H9 (cell line): ENCODE measurements around the gene NRP1. TPM values are rescaled to one million over a fixed set of nuclear protein-coding genes. Genes with fewer than 3 reads are reported as not detected.

Experiments
- DNase-seq: peaks from one replicate; pipeline ENCODE4 v3.0.0-alpha.2; 2017
- H2AFZ ChIP-seq: one replicate; pipeline ENCODE4 v1.6.1; 2013; ENCODE audit warnings: mild to moderate bottlenecking, low read length, control low read depth, moderate library complexity
- H2AK5ac ChIP-seq: 2 replicates; pipeline ENCODE4 v1.6.1; 2013; ENCODE audit warnings: low read length, control low read depth, mixed read lengths; ENCODE audit not compliant: insufficient read length
- H2BK120ac ChIP-seq: one replicate; pipeline ENCODE4 v1.6.1; 2013; ENCODE audit warnings: low read depth, mild to moderate bottlenecking, low read length, control low read depth, inconsistent platforms; ENCODE audit not compliant: poor library complexity, severe bottlenecking
- H2BK12ac ChIP-seq: 2 replicates; pipeline ENCODE4 v1.6.1; 2013; ENCODE audit warnings: low read length, control low read depth, mixed read lengths, low read depth; ENCODE audit not compliant: insufficient read length
- H2BK15ac ChIP-seq: 2 replicates; pipeline ENCODE4 v1.6.1; 2013; ENCODE audit warnings: low read depth, low read length, control low read depth
- H2BK20ac ChIP-seq: one replicate; pipeline ENCODE4 v1.6.1; 2013; ENCODE audit warnings: low read depth, mild to moderate bottlenecking, low read length, control low read depth, inconsistent platforms; ENCODE audit not compliant: poor library complexity, severe bottlenecking
- H2BK5ac ChIP-seq: 2 replicates; pipeline ENCODE4 v1.6.1; 2013; ENCODE audit warnings: low read length, control low read depth, mixed read lengths; ENCODE audit not compliant: insufficient read length
- H3K14ac ChIP-seq: 2 replicates; pipeline ENCODE4 v1.6.1; 2013; ENCODE audit warnings: low read length, control low read depth; ENCODE audit not compliant: insufficient read depth
- H3K18ac ChIP-seq: 2 replicates; pipeline ENCODE4 v1.6.1; 2013; ENCODE audit warnings: low read depth, mild to moderate bottlenecking, mixed read lengths, low read length, control low read depth; ENCODE audit not compliant: insufficient read length
- H3K23ac ChIP-seq: 2 replicates; pipeline ENCODE4 v1.6.1; 2013; ENCODE audit warnings: low read length, control low read depth, mixed read lengths, low read depth; ENCODE audit not compliant: insufficient read length
- H3K23me2 ChIP-seq: 2 replicates; pipeline ENCODE4 v1.6.1; 2013; ENCODE audit warnings: low read depth, mild to moderate bottlenecking, mixed read lengths, low read length, control low read depth; ENCODE audit not compliant: insufficient read length, poor library complexity, severe bottlenecking
- H3K27ac ChIP-seq: 2 replicates; pipeline ENCODE4 v1.5.1; 2013; ENCODE audit warnings: low read length, control low read depth, mixed read lengths, low read depth; ENCODE audit not compliant: insufficient read length
- H3K27me3 ChIP-seq: 2 replicates; pipeline ENCODE4 v1.6.1; 2013; ENCODE audit warnings: low read length, control low read depth, inconsistent platforms; ENCODE audit not compliant: insufficient read depth
- H3K4ac ChIP-seq: 2 replicates; pipeline ENCODE4 v1.6.1; 2013; ENCODE audit warnings: low read depth, mild to moderate bottlenecking, control low read depth, inconsistent platforms, low read length, moderate library complexity
- H3K4me1 ChIP-seq: 2 replicates; pipeline ENCODE4 v1.6.1; 2013; ENCODE audit warnings: low read length, control low read depth, inconsistent platforms; ENCODE audit not compliant: insufficient read depth
- H3K4me2 ChIP-seq: 2 replicates; pipeline ENCODE4 v1.6.1; 2013; ENCODE audit warnings: low read length, control low read depth, mixed read lengths; ENCODE audit not compliant: insufficient read length, insufficient read depth
- H3K56ac ChIP-seq: 2 replicates; pipeline ENCODE4 v1.6.1; 2013; ENCODE audit warnings: low read depth, mild to moderate bottlenecking, mixed read lengths, low read length, control low read depth; ENCODE audit not compliant: insufficient read length
- H3K79me1 ChIP-seq: 2 replicates; pipeline ENCODE4 v1.6.1; 2013; ENCODE audit warnings: low read depth, mild to moderate bottlenecking, moderate library complexity, low read length, control low read depth, inconsistent platforms; ENCODE audit not compliant: insufficient read depth, poor library complexity, severe bottlenecking
- H3K79me2 ChIP-seq: 2 replicates; pipeline ENCODE4 v1.6.1; 2013; ENCODE audit warnings: low read length, control low read depth, inconsistent platforms; ENCODE audit not compliant: insufficient read depth
- H3K9ac ChIP-seq: 2 replicates; pipeline ENCODE4 v1.6.1; 2013; ENCODE audit warnings: low read length, control low read depth, mixed read lengths; ENCODE audit not compliant: insufficient read length; ENCODE audit errors: extremely low read depth
- H3K9me3 ChIP-seq: one replicate; pipeline ENCODE4 v1.6.1; 2013; ENCODE audit warnings: low read depth, low read length, inconsistent platforms; ENCODE audit not compliant: control insufficient read depth
- H3T11ph ChIP-seq: one replicate; pipeline ENCODE4 v1.6.1; 2013; ENCODE audit warnings: mild to moderate bottlenecking, low read length, control low read depth, inconsistent platforms
- H4K20me1 ChIP-seq: one replicate; pipeline ENCODE4 v1.6.1; 2013; ENCODE audit not compliant: control insufficient read depth, insufficient read length, insufficient read depth
- H4K5ac ChIP-seq: 2 replicates; pipeline ENCODE4 v1.6.1; 2013; ENCODE audit warnings: low read depth, mild to moderate bottlenecking, mixed read lengths, low read length, control low read depth; ENCODE audit not compliant: insufficient read length
- H4K8ac ChIP-seq: replicated peaks from 2 replicates; pipeline ENCODE4 v1.6.1; 2013; ENCODE audit warnings: low read length, control low read depth, mixed read lengths, low read depth; ENCODE audit not compliant: insufficient read length
- H4K91ac ChIP-seq: 2 replicates; pipeline ENCODE4 v1.6.1; 2013; ENCODE audit warnings: low read depth, mild to moderate bottlenecking, moderate library complexity, mixed read lengths, low read length, control low read depth; ENCODE audit not compliant: insufficient read length
- H3K27ac Mint-ChIP-seq, 3 experiments: 2 replicates in 2 of 3; 3 replicates in 1 of 3; pipeline ENCODE4 v1.8.0; 2020 to 2021; ENCODE audit warnings: mixed read lengths in 3 of 3, mild to moderate bottlenecking in 1 of 3, moderate library complexity in 1 of 3
- H3K27me3 Mint-ChIP-seq: 2 replicates; pipeline ENCODE4 v1.8.0; 2021; ENCODE audit warnings: low read depth, mild to moderate bottlenecking, moderate library complexity, mixed read lengths
- H3K36me3 Mint-ChIP-seq, 3 experiments: 2 replicates in 2 of 3; 3 replicates in 1 of 3; pipeline ENCODE4 v1.8.0; 2020 to 2021; ENCODE audit warnings: low read depth in 3 of 3, mixed read lengths in 3 of 3; ENCODE audit not compliant: insufficient read depth in 1 of 3
- H3K4me1 Mint-ChIP-seq, 2 experiments: 2 replicates each; pipeline ENCODE4 v1.8.0; 2020; ENCODE audit warnings: mixed read lengths in 2 of 2
- H3K4me3 Mint-ChIP-seq, 2 experiments: 2 replicates in 1 of 2; 3 replicates in 1 of 2; pipeline ENCODE4 v1.8.0; 2020 to 2021; ENCODE audit warnings: mild to moderate bottlenecking in 2 of 2, mixed read lengths in 2 of 2, moderate library complexity in 1 of 2
- H3K9me3 Mint-ChIP-seq, 2 experiments: 2 replicates in 1 of 2; 3 replicates in 1 of 2; pipeline ENCODE4 v1.8.0; 2020; ENCODE audit warnings: mild to moderate bottlenecking in 2 of 2, mixed read lengths in 2 of 2, moderate library complexity in 1 of 2
- CTCF ChIP-seq: fragments of 200-600 bp; sonication (generic); conservative IDR thresholded peaks from 3 replicates; pipeline ENCODE4 v1.8.0; 2021; ENCODE audit warnings: antibody characterized with exemption, mild to moderate bottlenecking
- WGBS: extraction: QIAGEN DNeasy Blood & Tissue Kit; methylation state at CpG from one replicate; pipeline ENCODE4 v1.1.7; 2013; ENCODE audit warnings: missing lambda C conversion rate, low lambda C conversion rate, mixed read lengths; ENCODE audit not compliant: insufficient read length; ENCODE audit errors: extremely low coverage; 5-methylcytosine and 5-hydroxymethylcytosine counted together
- total RNA-seq: library from RNA; stranded (reverse); gene quantifications from 2 replicates; pipeline ENCODE4 v1.2.1, GENCODE V29; 2021

The NRP1 gene
- total RNA-seq, 1 experiment from 2014 or later = 4.6 TPM

- no peak overlapping the region for H2BK20ac ChIP-seq
- H3K56ac ChIP-seq = no peak overlapping the region
- H3K27me3 ChIP-seq = no peaks in the 10 kb centered on the region
- no peak overlapping the region for H3T11ph ChIP-seq
- Mint-ChIP-seq H3K4me1 (peaks cover 0 to 5% of the 10 kb centered on the region in 2 experiments; a peak in 1 of 4 replicates), H3K27me3 (peaks cover 2% of the 10 kb centered on the region; the same call in 1 of the 2 replicates), H3K4me3 (no peak overlapping the region), H3K9me3 (peaks cover 8% of the 10 kb centered on the region in 2 experiments; a peak in 4 of 5 replicates), H3K36me3 (peaks cover 0 to 4% (median 2%) of the 10 kb centered on the region in 3 experiments; a peak in 4 of 7 replicates), H3K27ac (no peak overlapping the region)
- H3K4me2 ChIP-seq = no peak overlapping the region
- no peak overlapping the region for H3K14ac ChIP-seq
- H3K4ac ChIP-seq = no peak overlapping the region
- no peak overlapping the region for H2AFZ ChIP-seq
- H3K9ac ChIP-seq = no peak overlapping the region
- no peak overlapping the region for H3K18ac ChIP-seq
- H3K23ac ChIP-seq = no peak overlapping the region
- H3K23me2 ChIP-seq = no peaks in the 10 kb centered on the region
- H2BK5ac ChIP-seq = no peak overlapping the region
- no peak overlapping the region for H4K8ac ChIP-seq
- no peaks in the 10 kb centered on the region for H3K79me2 ChIP-seq
- no peak overlapping the region for H2BK12ac ChIP-seq
- no peak overlapping the region for H2BK15ac ChIP-seq
- H3K79me1 ChIP-seq = no peaks in the 10 kb centered on the region
- H3K4me1 ChIP-seq = no peaks in the 10 kb centered on the region
- no peak overlapping the region for H4K5ac ChIP-seq
- H3K9me3 ChIP-seq = no peaks in the 10 kb centered on the region
- no peak for TF ChIP-seq CTCF
- no peak overlapping the region for H2BK120ac ChIP-seq
- H3K27ac ChIP-seq = no peak overlapping the region
- no CpG with 5 or more reads among the region's 4 CpGs for WGBS
- DNase-seq = no peak
- H4K91ac ChIP-seq = no peak overlapping the region
- no peaks in the 10 kb centered on the region for H4K20me1 ChIP-seq
- H2AK5ac ChIP-seq = no peak overlapping the region
These were observed 33.6 kb upstream of the NRP1 start for GRCh38 chr10:33368086-33368485.
